ENCODE results near the gene DCAF8L1. TPM values are rescaled to one million over a fixed set of nuclear protein-coding genes. Genes with fewer than 3 reads are reported as not detected.
"Not testable (repeated sequence)": the region's sequence is repeated elsewhere in the genome, so short reads cannot be mapped to it uniquely, and the experiment has no call there.

DCAF8L1 gene
- total RNA-seq = not detected

- Mint-ChIP-seq H3K9me3 (peaks cover 8% of the 10 kb centered on the region), H3K4me1 (ENCODE audit: low read depth in 2 of 2) (no peaks in the 10 kb centered on the region), H3K27me3 (peaks cover 0 to 3% of the 10 kb centered on the region in 2 donors), H3K36me3 (no peaks in the 10 kb centered on the region), H3K27ac (no peak within 1 kb of the TSS), H3K4me3 (no peak within 1 kb of the TSS)
- ATAC-seq (no peak), DNase-seq (ENCODE audit: low spot score) (no peak)
Measured at GRCh38 chrX:27981349-27981748, at the start of gene DCAF8L1. Gene DCAF8L1, minus strand, starts transcription at chrX:27981449. Its CDS starts 115 bp downstream, at chrX:27981334.

- H3K4me3 Mint-ChIP-seq = no peak overlapping the region
- no peak for ATAC-seq
- no peaks in the 10 kb centered on the region for H3K27me3 Mint-ChIP-seq
- H3K9me3 Mint-ChIP-seq = peaks cover 2% of the 10 kb centered on the region
- H3K4me1 Mint-ChIP-seq (ENCODE audit: low read depth in 2 of 2) = no peaks in the 10 kb centered on the region
- no peaks in the 10 kb centered on the region for H3K36me3 Mint-ChIP-seq
- no peak overlapping the region for H3K27ac Mint-ChIP-seq
- no peak for DNase-seq (ENCODE audit: low spot score)
Measured at GRCh38 chrX:28022371-28022770, 41.1 kb upstream of the DCAF8L1 start.

GRCh38 chrX:28016823-28017222, 35.6 kb upstream of the DCAF8L1 start:
- Mint-ChIP-seq H3K4me1 (ENCODE audit: low read depth in 2 of 2) (no peaks in the 10 kb centered on the region), H3K4me3 (no peak overlapping the region), H3K36me3 (no peaks in the 10 kb centered on the region), H3K27ac (no peak overlapping the region), H3K27me3 (no peaks in the 10 kb centered on the region), H3K9me3 (no peaks in the 10 kb centered on the region)
- DNase-seq (ENCODE audit: low spot score) (no peak), ATAC-seq (no peak)

GRCh38 chrX:28015993-28016392, 34.7 kb upstream of the DCAF8L1 start:
- ATAC-seq (no peak), DNase-seq (ENCODE audit: low spot score) (no peak)
- no peaks in the 10 kb centered on the region for H3K4me1 Mint-ChIP-seq (ENCODE audit: low read depth in 2 of 2)
- H3K9me3 Mint-ChIP-seq = no peaks in the 10 kb centered on the region
- no peaks in the 10 kb centered on the region for H3K36me3 Mint-ChIP-seq
- no peak overlapping the region for H3K27ac Mint-ChIP-seq
- no peaks in the 10 kb centered on the region for H3K27me3 Mint-ChIP-seq
- no peak overlapping the region for H3K4me3 Mint-ChIP-seq

GRCh38 chrX:28010875-28011274, 29.6 kb upstream of the DCAF8L1 start:
- no peaks in the 10 kb centered on the region for H3K4me1 Mint-ChIP-seq (ENCODE audit: low read depth in 2 of 2)
- no peaks in the 10 kb centered on the region for H3K27me3 Mint-ChIP-seq
- no peak overlapping the region for H3K4me3 Mint-ChIP-seq
- ATAC-seq = no peak
- H3K36me3 Mint-ChIP-seq = no peaks in the 10 kb centered on the region
- no peaks in the 10 kb centered on the region for H3K9me3 Mint-ChIP-seq
- no peak for DNase-seq (ENCODE audit: low spot score)
- no peak overlapping the region for H3K27ac Mint-ChIP-seq

GRCh38 chrX:27998666-27999065, 17.4 kb upstream of the DCAF8L1 start:
- Mint-ChIP-seq H3K4me1 (ENCODE audit: low read depth in 2 of 2) (no peaks in the 10 kb centered on the region), H3K4me3 (no peak overlapping the region), H3K27me3 (no peaks in the 10 kb centered on the region), H3K9me3 (no peaks in the 10 kb centered on the region), H3K36me3 (no peaks in the 10 kb centered on the region), H3K27ac (no peak overlapping the region)
- ATAC-seq = no peak
- DNase-seq (ENCODE audit: low spot score) = no peak

GRCh38 chrX:27997622-27998021, 16.4 kb upstream of the DCAF8L1 start:
- H3K27me3 Mint-ChIP-seq = no peaks in the 10 kb centered on the region
- H3K36me3 Mint-ChIP-seq = no peaks in the 10 kb centered on the region
- no peak overlapping the region for H3K4me3 Mint-ChIP-seq
- no peaks in the 10 kb centered on the region for H3K9me3 Mint-ChIP-seq
- H3K4me1 Mint-ChIP-seq (ENCODE audit: low read depth in 2 of 2) = no peaks in the 10 kb centered on the region
- DNase-seq (ENCODE audit: low spot score) = no peak
- no peak overlapping the region for H3K27ac Mint-ChIP-seq
- no peak for ATAC-seq

- ATAC-seq (no peak), DNase-seq (ENCODE audit: low spot score) (no peak)
- Mint-ChIP-seq H3K4me3 (no peak overlapping the region), H3K9me3 (no peaks in the 10 kb centered on the region), H3K4me1 (ENCODE audit: low read depth in 2 of 2) (no peaks in the 10 kb centered on the region), H3K27ac (no peak overlapping the region), H3K27me3 (no peaks in the 10 kb centered on the region), H3K36me3 (no peaks in the 10 kb centered on the region)
Measured at GRCh38 chrX:27996132-27996531, 14.9 kb upstream of the DCAF8L1 start.

- no peak overlapping the region for H3K27ac Mint-ChIP-seq
- no peaks in the 10 kb centered on the region for H3K27me3 Mint-ChIP-seq
- no peaks in the 10 kb centered on the region for H3K4me1 Mint-ChIP-seq (ENCODE audit: low read depth in 2 of 2)
- H3K9me3 Mint-ChIP-seq = no peaks in the 10 kb centered on the region
- no peaks in the 10 kb centered on the region for H3K36me3 Mint-ChIP-seq
- no peak for DNase-seq (ENCODE audit: low spot score)
- ATAC-seq = no peak
- no peak overlapping the region for H3K4me3 Mint-ChIP-seq
Measured at GRCh38 chrX:27995611-27996010, 14.4 kb upstream of the DCAF8L1 start.

GRCh38 chrX:27987862-27988646, 6.8 kb upstream of the DCAF8L1 start:
- H3K36me3 Mint-ChIP-seq = no peaks in the 10 kb centered on the region
- no peak for ATAC-seq
- H3K9me3 Mint-ChIP-seq = no peaks in the 10 kb centered on the region
- no peaks in the 10 kb centered on the region for H3K4me1 Mint-ChIP-seq (ENCODE audit: low read depth in 2 of 2)
- DNase-seq (ENCODE audit: low spot score) = no peak
- no peak overlapping the region for H3K27ac Mint-ChIP-seq
- H3K27me3 Mint-ChIP-seq = no peaks in the 10 kb centered on the region
- H3K4me3 Mint-ChIP-seq = no peak overlapping the region

- not testable (repeated sequence) for H3K27me3 Mint-ChIP-seq; H3K36me3 Mint-ChIP-seq; H3K27ac Mint-ChIP-seq; DNase-seq (ENCODE audit: low spot score); ATAC-seq; H3K4me3 Mint-ChIP-seq; H3K4me1 Mint-ChIP-seq (ENCODE audit: low read depth in 2 of 2)
- H3K9me3 Mint-ChIP-seq = peaks cover 10% of the 10 kb centered on the region
Measured at GRCh38 chrX:27976934-27977333, 4.3 kb downstream of the DCAF8L1 start.

- ATAC-seq (no peak), DNase-seq (ENCODE audit: low spot score) (no peak)
- Mint-ChIP-seq H3K4me1 (ENCODE audit: low read depth in 2 of 2) (no peaks in the 10 kb centered on the region), H3K36me3 (peaks cover 4% of the 10 kb centered on the region), H3K9me3 (peaks cover 13% of the 10 kb centered on the region), H3K27ac (no peak overlapping the region), H3K4me3 (no peak overlapping the region), H3K27me3 (peaks cover 0 to 3% of the 10 kb centered on the region in 2 donors)
Measured at GRCh38 chrX:27976284-27976683, 5.0 kb downstream of the DCAF8L1 start.

- Mint-ChIP-seq H3K36me3 (peaks cover 6% of the 10 kb centered on the region), H3K4me3 (no peak overlapping the region), H3K4me1 (ENCODE audit: low read depth in 2 of 2) (no peaks in the 10 kb centered on the region), H3K27ac (no peak overlapping the region), H3K9me3 (peaks cover 14% of the 10 kb centered on the region), H3K27me3 (no peaks in the 10 kb centered on the region)
- DNase-seq (ENCODE audit: low spot score) (no peak), ATAC-seq (no peak)
Measured at GRCh38 chrX:27968878-27969277, 12.4 kb downstream of the DCAF8L1 start.

GRCh38 chrX:27968352-27968751, 12.9 kb downstream of the DCAF8L1 start:
- ATAC-seq (no peak), DNase-seq (ENCODE audit: low spot score) (no peak)
- H3K36me3 Mint-ChIP-seq = peaks cover 6% of the 10 kb centered on the region
- peaks cover 14% of the 10 kb centered on the region for H3K9me3 Mint-ChIP-seq
- no peak overlapping the region for H3K27ac Mint-ChIP-seq
- H3K27me3 Mint-ChIP-seq = no peaks in the 10 kb centered on the region
- H3K4me1 Mint-ChIP-seq (ENCODE audit: low read depth in 2 of 2) = no peaks in the 10 kb centered on the region
- H3K4me3 Mint-ChIP-seq = no peak overlapping the region

- no peaks in the 10 kb centered on the region for H3K27me3 Mint-ChIP-seq
- peaks cover 10% of the 10 kb centered on the region for H3K36me3 Mint-ChIP-seq
- no peak for ATAC-seq
- H3K27ac Mint-ChIP-seq = no peak overlapping the region
- no peak for DNase-seq (ENCODE audit: low spot score)
- H3K9me3 Mint-ChIP-seq = peaks cover 18% of the 10 kb centered on the region
- H3K4me1 Mint-ChIP-seq (ENCODE audit: low read depth in 2 of 2) = no peaks in the 10 kb centered on the region
- H3K4me3 Mint-ChIP-seq = no peak overlapping the region
Measured at GRCh38 chrX:27966955-27967354, 14.3 kb downstream of the DCAF8L1 start.

Data from natural killer cell treated with Interleukin-12 subunit alpha and Interleukin-12 subunit beta and Interleukin-15 and Interleukin-18, amount 100 ng/mL, for 72 hours (primary cell).